DOHH2 (cell line): ENCODE data around the gene CGN.

Source experiments
- H3F3A ChIP-seq: fragments of 200-600 bp; sonication (generic), shearing (Covaris generic); 2 replicates; pipeline ENCODE4 v1.6.0; 2016; ENCODE audit warnings: antibody characterized with exemption, mild to moderate bottlenecking; ENCODE audit not compliant: control insufficient read depth, insufficient read depth
- H3K27ac ChIP-seq: fragments of 200-600 bp; sonication (generic); 2 replicates; pipeline ENCODE4 v1.5.1; 2014; ENCODE audit warnings: low read depth, mild to moderate bottlenecking, low read length, moderate library complexity
- H3K27me3 ChIP-seq: fragments of 200-600 bp; sonication (generic); 2 replicates; pipeline ENCODE4 v1.6.1; 2014; ENCODE audit warnings: mild to moderate bottlenecking, low read length, mixed read lengths; ENCODE audit not compliant: control insufficient read depth
- H3K36me3 ChIP-seq: fragments of 200-600 bp; sonication (generic); 2 replicates; pipeline ENCODE4 v1.6.1; 2014; ENCODE audit warnings: mild to moderate bottlenecking, low read length, moderate library complexity, mixed read lengths; ENCODE audit not compliant: control insufficient read depth
- H3K4me1 ChIP-seq: fragments of 200-600 bp; sonication (generic); 2 replicates; pipeline ENCODE4 v1.6.1; 2014; ENCODE audit warnings: mild to moderate bottlenecking, low read length, mixed read lengths; ENCODE audit not compliant: control insufficient read depth
- H3K4me2 ChIP-seq: fragments of 200-600 bp; sonication (generic); 2 replicates; pipeline ENCODE4 v1.6.0; 2014; ENCODE audit warnings: mild to moderate bottlenecking, low read length, moderate library complexity
- H3K4me3 ChIP-seq: fragments of 200-600 bp; sonication (generic); 2 replicates; pipeline ENCODE4 v1.5.1; 2014; ENCODE audit warnings: mild to moderate bottlenecking, low read length, mixed read lengths
- H3K79me2 ChIP-seq: fragments of 200-600 bp; sonication (generic); 2 replicates; pipeline ENCODE4 v1.6.1; 2014; ENCODE audit warnings: mild to moderate bottlenecking, low read length, mixed read lengths; ENCODE audit not compliant: control insufficient read depth
- H3K9me2 ChIP-seq: fragments of 200-600 bp; sonication (generic); replicated peaks from 2 replicates; pipeline ENCODE4 v1.6.1; 2014; ENCODE audit warnings: mild to moderate bottlenecking, low read length, mixed read lengths; ENCODE audit not compliant: control insufficient read depth
- H3K9me3 ChIP-seq: fragments of 200-600 bp; sonication (generic); 2 replicates; pipeline ENCODE4 v1.6.1; 2014; ENCODE audit warnings: antibody characterized with exemption, low read length, mixed read lengths; ENCODE audit not compliant: control insufficient read depth, insufficient read depth
- H4K20me1 ChIP-seq: fragments of 200-600 bp; sonication (generic); 2 replicates; pipeline ENCODE4 v1.6.0; 2014; ENCODE audit warnings: low read depth, mild to moderate bottlenecking, antibody characterized with exemption, low read length, moderate library complexity; ENCODE audit not compliant: control insufficient read depth, insufficient read depth
- EZH2phosphoT487 ChIP-seq: fragments of 200-600 bp; sonication (generic); IDR thresholded peaks from 2 replicates; pipeline ENCODE4 v1.6.1; 2017; ENCODE audit warnings: borderline replicate concordance, mild to moderate bottlenecking, antibody characterized with exemption, low read length, moderate library complexity, mixed read lengths
- TF ChIP-seq, protein P1 (sequence below): fragments of 200-600 bp; sonication (generic); IDR thresholded peaks from one replicate; pipeline ENCODE4 v1.5.1; 2014; ENCODE audit warnings: antibody characterized with exemption, mild to moderate bottlenecking, low read depth, low read length; ENCODE audit not compliant: poor library complexity, severe bottlenecking

Gene CGN

DNA sequence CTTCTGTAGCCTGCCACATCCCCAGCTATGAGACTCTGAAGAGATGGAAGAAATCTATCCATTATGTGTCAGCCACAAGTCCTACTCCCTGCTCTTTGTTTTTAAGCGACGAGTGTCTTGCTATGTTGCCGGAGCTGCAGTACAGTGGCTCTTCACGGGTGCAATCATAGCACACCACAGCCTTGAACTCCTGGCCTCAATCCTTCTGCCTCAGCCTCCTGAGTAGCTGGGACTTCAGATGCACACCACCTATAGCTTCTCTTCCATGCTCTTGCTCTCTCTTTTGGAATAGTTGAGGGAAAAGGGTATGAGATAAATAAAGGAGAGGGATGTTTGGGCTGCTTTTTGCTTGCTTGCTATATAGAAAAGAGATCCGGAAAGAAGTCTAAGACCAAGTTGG lies 30.6 kb downstream of the CGN start:
- TF ChIP-seq, protein P1, sequence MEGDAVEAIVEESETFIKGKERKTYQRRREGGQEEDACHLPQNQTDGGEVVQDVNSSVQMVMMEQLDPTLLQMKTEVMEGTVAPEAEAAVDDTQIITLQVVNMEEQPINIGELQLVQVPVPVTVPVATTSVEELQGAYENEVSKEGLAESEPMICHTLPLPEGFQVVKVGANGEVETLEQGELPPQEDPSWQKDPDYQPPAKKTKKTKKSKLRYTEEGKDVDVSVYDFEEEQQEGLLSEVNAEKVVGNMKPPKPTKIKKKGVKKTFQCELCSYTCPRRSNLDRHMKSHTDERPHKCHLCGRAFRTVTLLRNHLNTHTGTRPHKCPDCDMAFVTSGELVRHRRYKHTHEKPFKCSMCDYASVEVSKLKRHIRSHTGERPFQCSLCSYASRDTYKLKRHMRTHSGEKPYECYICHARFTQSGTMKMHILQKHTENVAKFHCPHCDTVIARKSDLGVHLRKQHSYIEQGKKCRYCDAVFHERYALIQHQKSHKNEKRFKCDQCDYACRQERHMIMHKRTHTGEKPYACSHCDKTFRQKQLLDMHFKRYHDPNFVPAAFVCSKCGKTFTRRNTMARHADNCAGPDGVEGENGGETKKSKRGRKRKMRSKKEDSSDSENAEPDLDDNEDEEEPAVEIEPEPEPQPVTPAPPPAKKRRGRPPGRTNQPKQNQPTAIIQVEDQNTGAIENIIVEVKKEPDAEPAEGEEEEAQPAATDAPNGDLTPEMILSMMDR, result no peak
- no peak for TF ChIP-seq EZH2phosphoT487
- Histone ChIP-seq H3K4me2 (no peak overlapping the region), H3K36me3 (no peaks in the 10 kb centered on the region), H3K27ac (no peak overlapping the region), H3K4me1 (peaks cover 21% of the 10 kb centered on the region), H3K9me2 (no peaks in the 10 kb centered on the region), H3K27me3 (peaks cover 18% of the 10 kb centered on the region), H3F3A (no peaks in the 10 kb centered on the region), H4K20me1 (no peaks in the 10 kb centered on the region), H3K9me3 (no peaks in the 10 kb centered on the region), H3K79me2 (no peaks in the 10 kb centered on the region), H3K4me3 (no peak overlapping the region)

GRCh38 chr1:151542710-151543129 lies 31.5 kb downstream of the CGN start:
- no peak overlapping the region for H3K4me2 ChIP-seq
- no peaks in the 10 kb centered on the region for H3K9me3 ChIP-seq
- H3K9me2 ChIP-seq, result no peaks in the 10 kb centered on the region
- no peaks in the 10 kb centered on the region for H3K36me3 ChIP-seq
- peaks cover 21% of the 10 kb centered on the region for H3K4me1 ChIP-seq
- H3K27ac ChIP-seq, result no peak overlapping the region
- H3K27me3 ChIP-seq, result peaks cover 18% of the 10 kb centered on the region
- no peaks in the 10 kb centered on the region for H3K79me2 ChIP-seq
- H4K20me1 ChIP-seq, result no peaks in the 10 kb centered on the region
- no peak overlapping the region for H3K4me3 ChIP-seq
- no peak for TF ChIP-seq EZH2phosphoT487
- TF ChIP-seq, protein P1, result no peak
- no peaks in the 10 kb centered on the region for H3F3A ChIP-seq

DNA sequence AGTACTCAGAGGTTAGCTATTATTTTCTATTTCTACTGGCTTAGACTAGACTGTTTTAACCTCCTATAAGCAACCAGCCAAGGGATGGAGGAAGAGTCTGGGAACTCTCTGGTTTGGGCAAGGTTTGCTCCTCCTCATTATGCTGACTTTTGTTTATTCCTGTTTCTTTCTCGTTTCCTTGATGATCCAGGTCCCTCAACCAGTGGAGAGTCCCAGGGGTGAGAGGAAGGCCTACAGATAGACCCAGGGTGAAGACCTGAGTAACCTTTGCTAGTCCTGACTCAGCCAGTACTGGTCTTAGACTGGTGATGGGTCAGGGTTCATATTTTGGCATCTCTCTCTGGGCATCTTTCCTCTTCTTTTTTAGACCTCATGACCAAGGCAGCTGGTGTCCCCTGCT lies 34.4 kb downstream of the CGN start:
- Histone ChIP-seq H3K36me3 (no peaks in the 10 kb centered on the region), H3K27ac (no peak overlapping the region), H3K9me2 (no peaks in the 10 kb centered on the region), H3K4me1 (peaks cover 6% of the 10 kb centered on the region), H3K4me3 (no peak overlapping the region), H4K20me1 (no peaks in the 10 kb centered on the region), H3K9me3 (no peaks in the 10 kb centered on the region), H3F3A (no peaks in the 10 kb centered on the region), H3K4me2 (no peak overlapping the region), H3K27me3 (peaks cover 17% of the 10 kb centered on the region), H3K79me2 (no peaks in the 10 kb centered on the region)
- TF ChIP-seq EZH2phosphoT487, result no peak
- TF ChIP-seq, protein P1, result no peak
